GM21737 (cell line): Measurements from ENCODE around the gene RARA.
"Not testable (repeated sequence)": the region's sequence is repeated elsewhere in the genome, so short reads cannot be mapped to it uniquely, and the experiment has no call there.

Experiments used
- ATAC-seq: cut with Tn5 transposase; IDR thresholded peaks from one replicate; pipeline ENCODE4 v1.9.1; 2021; ENCODE audit warnings: mild to moderate bottlenecking, moderate library complexity; ENCODE audit not compliant: unreplicated experiment

The RARA gene

GRCh38 chr17:40355804-40356758, 47.1 kb downstream of the RARA start:
- no peak for ATAC-seq

DNA sequence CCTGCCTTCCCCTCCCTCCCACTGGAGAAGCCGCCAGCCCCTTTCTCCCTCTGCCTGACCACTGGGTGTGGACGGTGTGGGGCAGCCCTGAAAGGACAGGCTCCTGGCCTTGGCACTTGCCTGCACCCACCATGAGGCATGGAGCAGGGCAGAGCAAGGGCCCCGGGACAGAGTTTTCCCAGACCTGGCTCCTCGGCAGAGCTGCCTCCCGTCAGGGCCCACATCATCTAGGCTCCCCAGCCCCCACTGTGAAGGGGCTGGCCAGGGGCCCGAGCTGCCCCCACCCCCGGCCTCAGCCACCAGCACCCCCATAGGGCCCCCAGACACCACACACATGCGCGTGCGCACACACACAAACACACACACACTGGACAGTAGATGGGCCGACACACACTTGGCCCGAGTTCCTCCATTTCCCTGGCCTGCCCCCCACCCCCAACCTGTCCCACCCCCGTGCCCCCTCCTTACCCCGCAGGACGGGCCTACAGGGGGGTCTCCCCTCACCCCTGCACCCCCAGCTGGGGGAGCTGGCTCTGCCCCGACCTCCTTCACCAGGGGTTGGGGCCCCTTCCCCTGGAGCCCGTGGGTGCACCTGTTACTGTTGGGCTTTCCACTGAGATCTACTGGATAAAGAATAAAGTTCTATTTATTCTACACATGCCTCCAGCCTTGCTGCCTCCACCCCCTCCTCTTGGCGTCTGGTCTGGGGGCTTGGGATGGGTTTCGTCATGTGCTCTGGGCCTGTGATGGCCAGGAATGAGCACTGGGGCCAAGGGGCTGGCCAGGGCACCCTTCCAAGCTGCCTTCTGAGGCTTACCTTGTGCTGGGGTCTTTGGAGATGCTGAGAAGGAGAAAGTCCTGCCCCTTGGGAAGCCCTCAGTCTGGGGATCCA, 48.3 kb downstream of the RARA start:
- ATAC-seq = no peak

- no peak for ATAC-seq
These were observed 49.5 kb downstream of the RARA start for GRCh38 chr17:40358323-40359038.

DNA sequence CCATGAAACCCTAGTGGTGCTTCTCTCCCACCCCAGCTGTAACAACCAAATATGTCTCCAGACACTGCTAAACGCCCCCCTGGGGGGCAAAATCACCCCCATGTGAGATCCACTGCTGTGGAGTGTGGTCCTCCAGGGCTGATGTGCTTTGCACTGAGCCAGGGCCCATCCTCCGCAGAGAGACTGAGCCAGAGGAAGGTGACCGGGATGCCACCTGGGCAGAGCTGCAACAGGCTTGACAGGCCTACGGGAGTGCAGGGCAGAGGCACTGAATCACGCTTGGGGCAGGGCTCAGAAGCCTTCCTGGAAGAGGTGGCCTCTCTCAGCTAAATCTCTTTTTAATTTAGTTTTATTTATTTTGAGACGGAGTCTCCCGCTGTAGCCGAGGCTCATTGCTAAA, 51.1 kb downstream of the RARA start:
- no peak for ATAC-seq

DNA sequence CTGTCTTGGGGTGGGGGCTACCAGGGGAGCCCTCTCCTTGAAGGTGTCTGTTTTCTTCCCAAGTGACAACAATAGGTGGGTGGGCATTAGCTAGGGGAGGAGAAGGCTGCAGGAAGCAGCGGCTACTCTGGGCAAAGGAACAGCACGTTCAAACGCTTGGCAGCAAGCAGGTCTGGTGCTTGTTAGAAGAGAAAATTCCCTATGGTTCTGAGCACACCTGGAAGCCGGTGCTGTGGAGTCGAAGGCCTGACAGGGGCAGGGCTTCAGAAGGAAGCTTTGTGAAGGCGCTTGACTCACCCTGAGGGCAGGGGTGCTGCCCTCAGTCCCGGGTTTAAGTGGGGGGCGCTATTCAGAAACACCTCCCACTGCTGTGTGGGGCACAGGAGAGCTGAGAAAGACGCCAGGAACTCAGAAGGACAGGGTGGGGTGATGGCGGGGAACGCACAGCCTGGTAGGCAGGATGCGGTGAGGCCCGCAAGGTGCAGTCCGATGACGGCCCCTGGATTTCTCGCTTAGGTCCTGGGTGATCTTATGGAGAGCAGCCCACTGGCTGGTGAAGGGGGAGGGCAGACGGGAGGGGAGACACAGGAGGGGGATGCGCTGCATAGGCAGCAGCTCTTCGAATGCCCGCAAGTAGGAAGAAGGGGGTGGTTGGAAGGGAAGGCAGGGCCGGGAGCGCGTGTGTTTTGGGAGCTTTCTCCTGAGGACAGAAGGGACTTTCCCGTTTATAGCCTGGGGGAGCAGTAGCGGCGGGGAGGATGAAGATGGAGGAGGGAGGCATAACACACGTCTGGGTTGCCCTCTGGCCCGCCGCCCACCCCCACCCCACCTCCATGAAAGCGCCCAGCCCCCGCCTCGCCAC, 52.3 kb downstream of the RARA start:
- ATAC-seq = no peak

DNA sequence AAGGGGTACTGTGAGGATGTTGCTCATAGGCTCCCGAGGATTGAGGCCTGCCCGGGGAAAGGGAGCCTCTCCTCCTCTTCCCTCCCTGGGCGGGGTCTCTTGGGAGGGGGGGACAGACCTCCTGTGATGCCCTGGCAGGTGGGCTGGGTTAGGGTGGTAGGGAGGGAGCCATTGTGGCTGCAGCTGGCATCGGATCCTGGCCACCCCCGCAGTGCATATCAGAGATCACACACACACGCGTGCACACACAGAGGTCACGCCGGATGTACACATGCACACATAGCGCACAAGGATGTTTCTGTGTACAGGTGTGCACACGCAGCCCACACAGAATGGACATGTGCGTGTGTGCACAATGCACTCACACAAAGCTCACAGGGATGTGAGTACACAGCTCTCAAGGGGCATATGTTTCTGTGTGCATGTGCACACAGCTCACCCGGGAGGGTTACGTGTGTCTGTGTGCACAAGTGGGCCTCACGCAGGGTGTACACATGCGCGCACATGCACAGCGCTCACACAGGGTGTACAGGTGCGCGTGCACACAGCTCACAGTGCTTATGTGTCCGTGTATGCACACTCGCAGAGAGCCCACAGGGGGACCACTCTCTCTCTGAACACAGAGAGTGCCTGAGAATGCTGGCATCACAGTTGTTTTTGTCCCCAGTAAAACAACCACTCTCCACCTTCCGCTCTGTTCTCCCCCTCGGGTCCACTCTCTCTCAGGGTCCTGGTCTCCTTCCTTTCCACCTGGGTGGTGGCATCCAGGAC, 53.1 kb downstream of the RARA start:
- ATAC-seq = no peak

DNA sequence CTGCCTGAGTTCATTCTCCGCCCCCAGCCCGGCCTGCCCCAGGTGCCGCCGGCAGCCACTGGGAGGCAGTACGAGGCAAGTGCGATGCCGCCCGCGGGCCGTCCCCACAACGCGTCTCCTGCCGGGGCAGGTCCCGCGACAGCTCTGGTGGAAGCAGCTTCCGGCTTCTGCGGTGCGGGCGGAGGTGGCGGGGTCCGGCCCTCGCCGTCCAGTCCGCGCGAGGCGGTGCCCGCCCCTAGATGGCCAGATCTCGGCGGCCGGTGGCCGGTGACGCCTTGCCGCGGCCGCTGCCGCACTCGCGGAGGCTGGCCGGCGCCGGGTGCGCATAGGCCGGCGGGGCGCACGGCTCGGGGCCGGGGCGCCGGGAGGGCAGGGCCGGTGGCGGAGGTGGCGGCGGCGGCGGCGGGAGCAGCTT, 53.7 kb downstream of the RARA start:
- peak; percentile 63 for ATAC-seq

- ATAC-seq = peak; percentile 14
These were observed 54.3 kb downstream of the RARA start for GRCh38 chr17:40363111-40363827.

DNA sequence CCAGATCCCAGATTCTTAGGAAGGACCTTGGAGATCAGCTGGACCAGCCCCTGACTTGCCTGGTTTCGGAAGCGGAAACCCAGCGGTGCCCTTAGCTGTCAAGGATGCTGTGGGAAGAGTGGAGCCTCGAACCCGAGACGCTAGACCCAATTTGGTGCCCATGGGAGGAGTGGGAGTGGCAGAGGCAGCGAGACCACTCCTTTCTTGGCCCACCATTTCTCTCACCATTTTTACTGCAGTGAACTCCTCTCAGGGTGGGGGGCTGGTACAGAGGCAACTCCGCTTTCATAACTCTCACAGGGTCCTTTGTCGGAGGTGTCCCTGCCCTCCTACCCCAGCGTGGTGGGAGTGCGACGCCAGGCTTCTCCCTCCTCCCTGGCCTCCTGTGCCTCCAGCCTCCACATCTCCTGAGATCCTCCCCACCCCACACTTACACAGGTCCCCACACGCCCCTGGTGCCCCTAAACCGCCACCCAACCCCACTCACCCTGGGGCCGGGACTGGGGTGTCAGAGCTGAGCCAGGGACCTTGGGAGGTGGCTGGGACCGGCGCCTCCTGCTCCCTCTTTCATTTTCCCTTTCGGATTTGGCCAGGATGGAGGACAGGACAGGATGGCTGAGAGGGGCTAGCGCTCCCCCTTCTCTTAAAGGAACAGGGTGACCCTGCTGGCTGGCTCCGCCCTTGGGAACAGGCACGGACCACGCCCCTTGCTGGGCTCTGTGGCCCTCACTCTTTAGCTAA, 55.3 kb downstream of the RARA start, which contains the start of gene GJD3:
TSS of gene GJD3 (minus strand) at position 617 of the 741 bp plus-strand sequence. CDS start 922 bp downstream, outside the sequence.
- ATAC-seq = no peak

DNA sequence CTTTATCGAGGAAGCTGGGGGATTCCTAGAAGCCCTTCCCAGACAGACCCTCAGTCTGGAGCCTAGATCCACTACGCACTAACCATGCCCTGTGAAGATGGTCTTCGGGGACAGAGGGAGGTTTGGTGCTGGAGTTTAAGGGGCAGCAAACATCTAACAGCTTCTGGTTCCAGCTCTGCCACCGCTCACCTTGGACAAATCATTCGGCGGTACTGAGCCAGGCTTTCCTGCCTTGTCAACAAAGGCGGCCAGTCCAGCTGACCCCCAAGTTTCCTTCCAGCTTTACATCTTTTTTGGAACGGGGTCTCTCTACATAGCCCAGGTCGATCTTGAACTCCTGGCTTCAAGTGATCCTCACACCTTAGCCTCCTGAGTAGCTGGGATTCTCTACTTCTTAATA, 55.9 kb downstream of the RARA start:
- ATAC-seq = no peak

- no peak for ATAC-seq
These were observed 57.3 kb downstream of the RARA start for GRCh38 chr17:40366076-40366860.

- ATAC-seq = no peak
These were observed 58.0 kb downstream of the RARA start for GRCh38 chr17:40366861-40367518.

DNA sequence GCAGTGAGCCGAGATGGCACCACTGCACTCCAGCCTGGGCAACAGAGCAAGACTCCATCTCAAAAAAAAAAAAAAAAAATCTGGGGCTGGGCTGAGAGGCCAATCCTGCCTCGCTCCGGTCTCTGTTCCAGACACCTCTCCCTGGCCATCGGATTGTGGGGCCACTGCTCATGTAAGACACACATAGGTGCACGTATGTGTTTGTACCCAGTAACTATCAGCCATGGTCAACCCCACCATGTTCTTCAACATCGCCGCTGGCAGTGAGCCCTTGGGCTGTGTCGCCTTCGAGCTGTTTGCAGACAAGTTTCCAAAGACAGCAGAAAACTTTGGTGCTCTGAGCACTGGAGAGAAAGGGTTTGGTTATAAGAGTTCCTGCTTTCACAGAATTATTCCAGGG, 58.7 kb downstream of the RARA start:
- ATAC-seq = not testable (repeated sequence)

GRCh38 chr17:40369923-40370322, 60.9 kb downstream of the RARA start:
- ATAC-seq = no peak

GRCh38 chr17:40371261-40371929, 62.4 kb downstream of the RARA start:
- no peak for ATAC-seq

GRCh38 chr17:40372031-40372430, 63.1 kb downstream of the RARA start:
- ATAC-seq = no peak
